SKM-1 (cell line): Measurements from ENCODE around the gene SBSN.

Source experiments
- DNase-seq: peaks from one replicate; lab custom pipeline; 2025; ENCODE audit not compliant: unreplicated experiment; lab: John Stamatoyannopoulos, UW

The SBSN gene

GRCh38 chr19:35528218-35529038 is at the start of gene SBSN:
Gene SBSN (minus strand): TSS chr19:35528311. CDS start chr19:35528281, 30 bp downstream.
- DNase-seq, result no peak

GRCh38 chr19:35571406-35571965 is 43.4 kb upstream of the SBSN start:
- no peak for DNase-seq

- no peak for DNase-seq
Observed at GRCh38 chr19:35569281-35569781, 41.2 kb upstream of the SBSN start.

DNA sequence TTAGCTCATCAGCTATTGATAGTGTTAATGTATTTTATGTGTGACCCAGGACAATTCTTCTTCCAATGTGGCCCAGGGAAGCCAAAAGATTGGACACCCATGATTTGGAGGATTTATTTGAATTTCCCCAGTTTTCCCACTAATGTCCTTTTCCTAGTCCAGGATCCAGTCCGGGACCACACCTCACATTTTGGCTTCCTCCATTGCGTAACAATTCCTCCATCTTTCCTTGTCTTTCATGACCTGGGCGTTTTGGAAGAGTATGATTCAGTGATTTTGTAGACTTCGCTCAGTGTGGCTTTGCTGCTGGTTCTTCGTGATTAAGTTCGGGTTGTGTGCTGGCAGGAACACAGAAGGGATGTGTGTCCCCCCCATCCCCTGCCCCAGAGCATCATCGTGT is 38.6 kb upstream of the SBSN start:
- DNase-seq, result no peak

GRCh38 chr19:35565016-35565856 is 37.1 kb upstream of the SBSN start:
- DNase-seq, result no peak

- DNase-seq, result no peak
Observed at GRCh38 chr19:35563207-35563829, 35.2 kb upstream of the SBSN start, which contains the start of gene ATP4A. Gene ATP4A (minus strand): TSS chr19:35563658. CDS start chr19:35563629, 29 bp downstream.

GRCh38 chr19:35562776-35563175 is 34.7 kb upstream of the SBSN start:
- DNase-seq, result no peak

- no peak for DNase-seq
Observed at GRCh38 chr19:35562336-35562735, 34.2 kb upstream of the SBSN start.

DNA sequence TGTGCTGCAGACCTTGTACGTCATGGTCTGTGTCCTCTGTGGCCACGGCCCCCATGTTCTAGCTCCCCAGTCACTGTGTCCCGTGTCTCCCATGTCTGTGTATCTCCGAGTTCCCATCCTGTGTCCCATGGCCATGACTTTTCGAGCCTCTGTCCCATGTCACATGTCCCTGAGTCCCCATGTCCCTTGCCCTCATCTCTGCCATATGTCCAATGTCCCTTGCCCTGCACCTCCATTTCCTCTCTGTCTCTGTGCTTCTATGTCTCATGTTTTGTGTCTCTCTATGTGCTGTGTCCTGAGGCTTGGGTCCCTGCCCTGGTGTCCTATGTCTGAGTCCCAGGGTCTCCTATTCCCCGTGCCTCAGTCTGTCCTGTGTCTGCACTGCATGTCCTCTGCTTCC is 33.3 kb upstream of the SBSN start:
- DNase-seq, result no peak

GRCh38 chr19:35560677-35561076 is 32.6 kb upstream of the SBSN start:
- DNase-seq, result no peak

DNA sequence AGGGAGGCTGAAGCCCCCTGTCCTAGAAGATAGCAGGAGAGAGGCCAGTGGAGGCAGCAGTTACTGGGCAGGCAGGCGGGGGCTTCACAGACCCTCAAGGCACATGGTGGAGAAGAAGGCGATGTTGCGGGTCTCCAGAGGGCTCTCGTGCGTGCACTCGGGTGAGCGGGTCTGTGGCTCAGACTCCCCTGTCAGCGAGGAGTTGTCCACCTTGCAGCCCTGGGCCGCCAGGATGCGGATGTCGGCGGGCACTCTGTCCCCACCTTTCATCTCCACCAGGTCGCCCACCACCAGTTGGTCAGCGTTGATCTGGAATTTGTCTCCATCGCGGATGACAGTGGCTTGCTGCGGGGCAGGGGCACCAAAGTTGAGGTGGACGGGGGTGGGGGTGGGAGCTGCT is 32.2 kb upstream of the SBSN start:
- DNase-seq, result no peak

- no peak for DNase-seq
Observed at GRCh38 chr19:35559781-35560180, 31.7 kb upstream of the SBSN start.

- DNase-seq, result no peak
Observed at GRCh38 chr19:35559281-35559659, 31.2 kb upstream of the SBSN start.

GRCh38 chr19:35558400-35559280 is 30.5 kb upstream of the SBSN start:
- DNase-seq, result no peak

DNA sequence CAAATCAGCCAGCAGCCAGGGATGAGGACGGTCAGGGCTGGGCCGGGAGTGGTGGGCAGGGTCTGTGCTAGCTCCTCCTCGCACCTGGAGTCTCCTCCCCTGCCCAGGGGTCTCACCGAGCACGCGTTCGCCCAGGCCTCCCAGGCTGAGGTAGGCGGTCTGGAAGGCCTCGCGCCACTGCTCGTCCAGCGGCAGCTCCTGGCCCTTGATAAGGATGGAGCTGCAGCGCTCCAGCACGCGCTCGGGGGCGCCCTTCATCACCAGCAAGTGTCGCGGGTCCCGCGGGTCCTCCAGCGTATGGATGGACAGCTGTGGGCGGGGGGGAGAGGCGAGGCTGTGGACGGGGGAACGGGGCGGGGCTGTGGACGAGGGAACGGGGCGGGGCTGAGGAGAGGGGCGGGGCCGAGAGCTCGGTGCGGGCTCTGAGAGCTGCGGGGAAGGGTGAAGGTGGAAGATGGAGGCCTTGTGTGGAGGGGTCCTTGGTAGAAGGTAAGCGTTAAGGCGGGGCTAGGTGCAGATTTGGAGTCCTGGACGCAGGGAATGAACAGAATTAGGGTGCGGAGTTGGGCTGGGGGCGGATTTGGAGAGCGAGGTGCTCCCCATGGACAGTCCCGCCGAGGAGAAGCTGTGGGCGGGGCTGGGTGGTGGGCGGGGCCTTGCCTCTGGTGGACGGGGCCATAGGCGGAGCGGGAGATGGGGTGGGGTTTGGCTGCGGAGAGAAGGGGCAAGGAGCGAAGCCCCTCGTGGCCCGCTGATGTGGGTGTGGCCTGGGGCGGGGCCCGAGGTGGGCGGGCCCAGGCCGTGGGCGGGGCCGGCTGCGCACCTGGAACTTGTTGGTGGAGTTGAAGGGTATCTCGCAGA is 29.7 kb upstream of the SBSN start:
- DNase-seq, result no peak

DNA sequence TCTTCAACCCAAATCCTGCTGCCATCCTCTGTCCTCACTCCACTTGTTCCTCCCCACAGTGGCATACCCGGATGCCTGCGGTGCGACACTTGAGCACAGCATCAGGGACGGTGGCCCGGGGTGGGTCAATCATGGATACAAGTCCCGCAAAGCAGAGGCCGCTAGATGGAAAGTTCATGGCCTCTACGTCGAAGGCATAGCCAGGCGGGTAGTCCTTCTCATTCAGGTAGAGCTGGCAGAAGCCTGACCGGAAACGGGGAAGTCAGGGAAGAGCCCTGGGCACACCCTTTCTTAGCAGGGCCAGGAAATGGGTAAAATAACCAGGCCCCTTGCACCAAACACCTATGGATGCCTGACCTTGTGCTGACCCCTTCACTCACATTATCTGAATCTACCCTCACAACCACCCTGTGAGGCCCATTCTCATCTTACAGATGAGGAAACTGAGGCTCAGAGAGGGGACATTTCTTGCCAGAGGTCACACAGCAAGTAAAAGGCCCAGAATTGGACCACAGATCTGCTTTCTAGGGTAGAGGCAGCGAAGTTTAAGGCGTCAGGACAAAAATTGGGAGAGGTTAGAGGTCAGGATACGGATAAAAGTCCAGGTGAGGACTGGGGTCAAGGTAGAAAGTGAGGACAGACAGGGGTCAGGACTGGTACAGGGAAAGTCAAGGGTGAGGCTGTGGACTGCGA is 28.9 kb upstream of the SBSN start:
- no peak for DNase-seq

DNA sequence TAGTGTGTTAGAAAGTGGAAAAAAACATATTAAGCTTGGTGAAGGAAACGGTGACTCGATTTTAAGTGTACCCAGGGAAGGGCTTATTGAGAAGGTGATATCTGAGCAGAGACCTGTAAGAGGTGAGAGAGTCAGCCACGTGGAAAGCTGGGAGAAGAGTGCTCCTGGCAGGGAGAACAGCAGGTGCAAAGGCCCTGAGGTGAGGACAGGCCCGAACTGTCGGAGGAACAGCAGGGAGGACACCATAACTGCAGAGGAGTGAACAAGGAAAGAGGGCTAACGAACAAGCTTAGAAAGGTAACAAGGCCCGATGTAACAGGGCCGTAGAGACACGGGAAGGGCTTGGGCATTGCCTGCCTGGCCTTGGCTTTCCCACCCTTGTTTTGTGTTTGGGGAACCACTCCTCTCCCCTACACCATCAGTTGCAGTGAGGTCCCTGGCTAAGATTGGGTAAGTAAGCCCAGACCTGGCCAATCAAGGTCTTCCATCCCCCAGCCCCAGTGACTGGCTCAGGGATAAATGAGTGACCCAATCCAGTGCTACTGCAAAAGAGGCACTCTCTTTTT is 28.0 kb upstream of the SBSN start:
- no peak for DNase-seq

DNA sequence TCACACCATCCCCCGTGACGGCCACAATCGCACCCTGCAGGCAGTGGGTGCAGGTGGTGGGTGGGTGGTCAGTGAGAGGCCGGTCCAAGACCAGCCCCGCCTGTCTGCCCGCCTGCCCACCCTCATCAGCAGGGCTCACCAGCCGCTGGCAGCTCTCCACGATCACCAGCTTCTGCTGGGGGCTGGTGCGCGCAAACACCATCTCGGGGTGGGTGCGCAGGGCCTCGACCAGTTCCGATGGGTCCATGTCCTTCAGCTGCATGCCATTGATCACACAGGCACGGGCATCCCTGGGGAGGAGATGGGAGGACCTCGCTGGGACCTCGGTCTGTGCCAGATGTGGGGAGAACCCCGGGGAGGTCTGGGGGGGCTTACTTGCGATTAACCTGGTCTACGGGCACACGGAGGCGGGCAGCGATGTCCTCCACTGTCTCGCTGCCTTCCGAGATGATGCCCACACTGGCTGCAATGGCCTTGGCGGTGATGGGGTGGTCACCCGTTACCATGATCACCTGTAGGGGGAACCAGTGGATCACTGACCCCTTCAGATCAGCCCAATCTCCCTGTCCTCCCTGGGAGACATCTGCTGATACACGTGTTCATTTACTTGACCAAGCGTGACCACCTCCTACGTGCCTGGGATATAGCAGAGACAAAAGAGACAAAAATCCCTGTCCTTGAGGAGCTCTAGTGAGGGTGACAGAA is 27.3 kb upstream of the SBSN start:
- no peak for DNase-seq
